ENCODE results near the gene TSEN15.

TSEN15 gene

DNA sequence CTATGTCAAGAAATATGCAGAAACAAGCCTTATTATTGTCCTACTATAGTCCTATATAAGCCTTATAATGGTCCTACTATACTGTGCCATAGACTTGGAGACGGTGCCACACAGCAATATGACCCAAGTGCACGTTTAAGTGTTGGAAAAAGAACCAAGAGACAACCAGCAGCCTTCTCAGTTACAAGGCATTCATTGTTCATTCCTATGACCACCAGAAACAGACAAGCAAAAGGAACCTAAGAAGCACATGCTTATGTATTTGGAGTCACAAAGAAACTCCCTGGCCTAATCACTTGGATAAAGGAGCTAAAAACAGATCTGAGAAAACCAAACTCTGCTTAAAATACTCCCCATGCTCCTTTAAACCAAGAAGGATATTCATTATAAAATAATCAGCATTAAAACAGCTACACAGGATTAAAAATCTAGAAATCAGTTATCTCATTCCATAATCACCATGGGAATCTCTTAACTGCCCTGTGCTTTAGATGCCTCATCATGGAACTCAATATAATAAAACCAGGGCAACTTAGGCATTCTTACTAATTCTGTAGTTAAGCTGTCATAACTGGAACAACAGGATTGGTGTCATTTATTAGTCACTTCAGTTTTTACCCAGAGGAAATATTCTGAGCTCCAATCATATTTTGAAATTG is 21.0 kb upstream of the TSEN15 start:
- no peak for DNase-seq (ENCODE audit: low read depth)
- no peak overlapping the region for H3K4me3 ChIP-seq (ENCODE audit: low read length)
- TF ChIP-seq, protein P1, sequence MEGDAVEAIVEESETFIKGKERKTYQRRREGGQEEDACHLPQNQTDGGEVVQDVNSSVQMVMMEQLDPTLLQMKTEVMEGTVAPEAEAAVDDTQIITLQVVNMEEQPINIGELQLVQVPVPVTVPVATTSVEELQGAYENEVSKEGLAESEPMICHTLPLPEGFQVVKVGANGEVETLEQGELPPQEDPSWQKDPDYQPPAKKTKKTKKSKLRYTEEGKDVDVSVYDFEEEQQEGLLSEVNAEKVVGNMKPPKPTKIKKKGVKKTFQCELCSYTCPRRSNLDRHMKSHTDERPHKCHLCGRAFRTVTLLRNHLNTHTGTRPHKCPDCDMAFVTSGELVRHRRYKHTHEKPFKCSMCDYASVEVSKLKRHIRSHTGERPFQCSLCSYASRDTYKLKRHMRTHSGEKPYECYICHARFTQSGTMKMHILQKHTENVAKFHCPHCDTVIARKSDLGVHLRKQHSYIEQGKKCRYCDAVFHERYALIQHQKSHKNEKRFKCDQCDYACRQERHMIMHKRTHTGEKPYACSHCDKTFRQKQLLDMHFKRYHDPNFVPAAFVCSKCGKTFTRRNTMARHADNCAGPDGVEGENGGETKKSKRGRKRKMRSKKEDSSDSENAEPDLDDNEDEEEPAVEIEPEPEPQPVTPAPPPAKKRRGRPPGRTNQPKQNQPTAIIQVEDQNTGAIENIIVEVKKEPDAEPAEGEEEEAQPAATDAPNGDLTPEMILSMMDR (conservative IDR thresholded peaks at IDR 0.05; ENCODE audit: low read length) = no peak

DNA sequence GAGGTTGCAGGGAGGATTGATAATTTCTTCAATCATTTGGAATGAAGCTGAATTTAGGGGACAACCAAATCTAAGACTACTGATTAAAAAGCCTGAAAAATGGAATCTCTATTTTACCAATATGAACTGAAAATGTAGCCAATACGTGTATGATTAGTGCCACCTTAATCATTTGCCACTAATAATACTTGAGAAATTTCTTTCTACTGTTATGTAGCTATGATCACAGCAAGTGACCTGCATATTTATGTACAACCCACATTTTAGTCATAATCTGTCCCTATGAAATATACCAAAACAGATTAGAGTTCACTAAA is 20.5 kb upstream of the TSEN15 start:
- DNase-seq (ENCODE audit: low read depth) = no peak
- H3K4me3 ChIP-seq (ENCODE audit: low read length) = no peak overlapping the region
- TF ChIP-seq, protein P1 (conservative IDR thresholded peaks at IDR 0.05; ENCODE audit: low read length) = no peak

DNA sequence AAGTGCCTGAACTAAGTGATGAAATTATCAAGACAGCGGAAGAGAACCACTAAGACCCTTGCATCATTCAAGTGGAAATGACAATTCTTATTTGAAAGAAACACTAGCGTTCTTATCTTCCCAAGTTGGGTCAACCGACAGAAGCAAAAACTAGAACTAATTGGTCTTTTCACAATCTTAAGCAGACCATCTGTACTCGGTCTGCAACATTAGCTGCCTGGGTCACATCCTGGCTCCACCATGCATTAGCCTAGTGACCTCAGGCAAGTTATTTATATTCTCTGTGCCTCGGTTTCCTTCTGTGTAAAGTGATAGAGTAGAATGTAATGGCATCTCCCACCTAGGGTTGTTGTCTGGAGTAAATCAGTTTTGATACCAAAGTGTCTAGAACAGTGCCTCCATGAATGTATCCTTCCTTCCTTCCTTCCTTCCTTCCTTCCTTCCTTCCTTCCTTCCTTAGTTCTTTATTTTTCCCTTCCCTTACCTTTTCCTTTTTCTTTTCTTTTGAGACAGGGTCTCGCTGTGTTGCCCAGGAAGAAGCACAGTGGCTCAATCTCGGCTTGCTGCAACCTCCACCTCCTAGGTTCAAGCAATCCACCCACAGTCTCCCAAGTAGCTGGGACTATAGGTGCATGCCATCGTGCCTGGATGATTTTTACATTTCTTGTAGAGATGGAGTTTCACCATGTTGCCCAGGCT is 20.0 kb upstream of the TSEN15 start:
- H3K4me3 ChIP-seq (ENCODE audit: low read length) = no peak overlapping the region
- DNase-seq (ENCODE audit: low read depth) = no peak
- TF ChIP-seq, protein P1 (conservative IDR thresholded peaks at IDR 0.05; ENCODE audit: low read length) = no peak

DNA sequence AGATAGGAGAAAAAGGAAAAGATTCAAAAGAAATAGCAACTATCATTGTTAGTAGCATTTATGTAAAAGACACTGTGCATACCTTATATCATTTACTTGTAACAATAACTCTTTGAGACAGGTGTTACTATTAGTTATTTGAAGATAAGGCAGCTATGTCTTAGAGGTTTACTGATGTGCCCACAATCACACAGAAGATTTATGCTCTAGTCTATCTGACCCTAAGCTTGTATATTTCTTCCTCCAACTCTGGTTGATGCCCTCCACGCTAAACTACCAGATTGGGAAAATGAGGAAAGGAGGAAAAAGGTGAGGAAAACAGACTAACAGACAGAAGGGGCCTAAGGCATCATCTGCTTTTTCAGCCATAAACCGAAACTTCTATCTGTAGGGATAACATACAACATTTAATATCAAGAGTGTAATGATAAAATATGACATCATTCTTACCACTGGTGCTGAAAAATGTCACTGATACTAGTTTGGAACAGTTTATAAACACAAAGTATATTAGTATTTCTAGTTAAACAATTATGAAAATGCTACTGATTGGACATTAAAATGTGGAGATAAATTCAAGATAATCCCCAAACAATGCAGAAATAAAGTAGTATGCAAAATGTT is 19.1 kb upstream of the TSEN15 start:
- no peak for DNase-seq (ENCODE audit: low read depth)
- TF ChIP-seq, protein P1 (conservative IDR thresholded peaks at IDR 0.05; ENCODE audit: low read length) = no peak
- H3K4me3 ChIP-seq (ENCODE audit: low read length) = no peak overlapping the region

DNA sequence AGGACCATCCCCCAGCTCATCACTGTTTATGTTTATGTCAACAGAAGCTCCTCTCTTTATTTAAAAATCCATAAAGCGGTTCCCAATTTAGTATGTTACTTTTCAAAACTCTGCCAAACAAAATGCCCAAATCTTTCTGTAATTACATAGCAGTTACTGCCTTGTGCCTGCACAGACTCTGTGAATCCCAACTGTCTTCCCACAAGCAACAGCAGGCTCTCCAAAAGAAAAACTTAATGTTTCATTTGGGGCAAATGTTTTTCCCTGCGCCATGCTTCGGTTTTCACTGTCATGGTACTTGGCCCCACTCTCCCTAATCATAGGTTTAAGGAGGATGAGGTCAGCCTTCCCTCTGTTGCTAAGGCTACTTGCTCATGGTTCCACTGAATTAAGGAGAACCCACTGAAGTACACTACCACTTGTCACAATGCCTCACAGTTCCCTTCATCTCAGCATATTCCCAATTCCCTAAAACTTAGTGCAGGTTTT is 18.6 kb upstream of the TSEN15 start:
- DNase-seq (ENCODE audit: low read depth) = no peak
- TF ChIP-seq, protein P1 (conservative IDR thresholded peaks at IDR 0.05; ENCODE audit: low read length) = no peak
- no peak overlapping the region for H3K4me3 ChIP-seq (ENCODE audit: low read length)

DNA sequence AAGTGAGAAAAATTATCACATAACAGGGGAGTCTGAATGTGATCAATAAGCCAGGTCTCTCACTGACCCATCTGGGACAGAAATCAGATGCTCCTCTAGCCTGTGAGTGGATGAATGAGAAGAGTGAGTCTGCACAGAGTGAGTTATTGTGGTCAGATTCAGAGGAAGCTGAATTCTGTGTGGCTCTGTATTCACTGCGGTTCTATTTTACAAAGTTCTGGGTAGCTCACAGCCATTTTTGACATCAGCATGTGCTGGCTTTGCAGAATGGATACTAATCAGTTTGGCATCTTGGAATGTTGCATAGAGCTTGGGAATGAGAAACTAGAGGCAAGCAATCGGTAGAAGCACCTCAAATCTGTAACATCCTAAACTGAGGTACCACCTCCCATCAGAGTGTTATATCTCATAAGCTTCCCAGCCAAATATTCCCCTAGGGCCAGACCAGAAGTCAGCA is 17.8 kb upstream of the TSEN15 start:
- DNase-seq (ENCODE audit: low read depth) = peak; percentile 64

More for the DNA sequence above, 17.8 kb upstream of the TSEN15 start:
- H3K4me3 ChIP-seq (ENCODE audit: low read length) = no peak overlapping the region
- TF ChIP-seq, protein P1 (conservative IDR thresholded peaks at IDR 0.05; ENCODE audit: low read length) = no peak
